Left renal pelvis (tissue), 4 donors: Measurements from ENCODE around the gene KMT5C. TPM values are rescaled to one million over a fixed set of nuclear protein-coding genes. Genes with fewer than 3 reads are reported as not detected.

Source experiments
- DNase-seq, 4 donors: peaks; one replicate each; pipeline ENCODE4 v3.0.0-alpha.2; 2013; ENCODE audit warnings: low read depth in 4 of 4, low spot score in 3 of 4
- polyA plus RNA-seq, 4 donors: library from polyadenylated mRNA; unstranded; fragments of 120-200 nt; gene quantifications; one replicate each; pipeline ENCODE4 v1.2.1, GENCODE V29; 2013; ENCODE audit not compliant: insufficient read length in 4 of 4

Gene KMT5C
- polyA plus RNA-seq, 4 donors, result 13.3 to 33.5 (median 17.0) TPM

DNA sequence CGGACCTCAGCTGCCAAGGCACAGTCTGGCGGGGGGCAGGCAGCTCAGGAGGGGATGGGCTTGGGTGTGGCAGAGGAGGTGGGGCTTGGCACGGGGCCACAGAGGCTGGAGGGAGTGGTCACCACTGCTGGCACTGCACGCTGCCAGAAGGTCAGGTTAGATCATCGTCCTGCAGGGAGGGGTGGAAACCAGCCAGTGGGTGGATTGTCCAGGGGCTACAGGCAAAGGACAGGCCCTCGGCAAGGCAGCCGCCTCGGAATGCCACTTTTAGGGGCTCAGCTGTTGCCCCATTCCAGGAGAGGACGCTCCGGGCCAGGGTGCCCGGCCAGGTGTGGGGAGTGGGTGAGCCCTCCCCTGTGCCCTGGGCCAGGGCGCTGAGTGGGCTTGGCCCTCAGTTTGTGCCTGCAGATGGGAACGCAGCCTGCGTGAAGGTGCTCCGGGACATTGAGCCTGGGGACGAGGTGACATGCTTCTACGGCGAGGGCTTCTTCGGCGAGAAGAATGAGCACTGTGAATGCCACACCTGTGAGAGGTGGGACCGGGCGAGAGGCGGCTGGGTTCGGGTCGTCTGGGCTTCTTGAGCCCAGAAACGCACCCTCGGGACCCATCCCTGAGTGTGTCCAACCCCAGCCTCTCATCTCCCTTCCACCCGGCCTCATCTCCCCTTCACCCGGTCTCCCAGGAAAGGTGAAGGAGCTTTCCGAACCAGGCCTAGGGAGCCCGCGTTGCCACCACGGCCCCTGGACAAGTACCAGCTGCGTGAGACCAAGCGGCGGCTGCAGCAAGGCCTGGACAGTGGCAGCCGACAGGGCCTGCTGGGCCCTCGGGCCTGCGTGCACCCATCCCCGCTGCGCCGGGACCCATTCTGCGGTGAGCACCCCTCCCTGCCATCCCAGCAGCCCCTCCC lies 6.4 kb downstream of the KMT5C start:
- no peak for DNase-seq

GRCh38 chr19:55346725-55347441 lies 7.2 kb downstream of the KMT5C start:
- DNase-seq, result no peak

DNA sequence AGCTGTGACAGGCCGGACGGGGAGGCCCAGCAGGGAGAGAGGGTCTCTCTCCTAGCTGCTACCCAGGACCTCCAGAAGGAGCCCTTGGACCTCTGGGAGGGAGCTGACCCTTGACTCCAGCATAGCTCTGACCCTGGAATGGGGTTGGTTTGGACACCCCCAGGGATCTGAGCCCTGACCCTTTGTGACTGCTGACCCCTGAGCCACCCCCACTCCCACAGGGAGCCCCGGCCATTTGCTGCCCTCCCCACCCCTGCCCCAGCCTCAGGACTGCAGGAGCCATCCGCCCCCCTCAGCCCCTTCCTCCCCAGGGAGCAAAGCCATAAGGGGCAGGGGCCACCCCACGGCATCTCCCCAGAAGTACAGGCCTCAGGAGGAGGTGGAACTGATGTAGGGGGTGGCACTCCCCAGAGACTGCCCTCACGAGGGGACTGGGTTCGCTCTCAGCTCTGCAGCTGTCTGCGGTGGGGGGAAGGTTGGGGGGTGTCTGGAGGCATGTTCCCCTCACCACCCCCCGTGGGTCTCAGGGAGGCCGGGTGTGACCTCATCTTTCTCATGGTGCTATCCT lies 7.8 kb downstream of the KMT5C start:
- no peak for DNase-seq

GRCh38 chr19:55348317-55349034 lies 8.8 kb downstream of the KMT5C start:
- DNase-seq, result no peak

GRCh38 chr19:55350620-55351315 lies 11.1 kb downstream of the KMT5C start:
- DNase-seq, result no peak

- DNase-seq, result no peak
Measured at GRCh38 chr19:55352040-55352439, 12.4 kb downstream of the KMT5C start.

- DNase-seq, result no peak
Measured at GRCh38 chr19:55352549-55353145, 13.0 kb downstream of the KMT5C start.

- no peak for DNase-seq
Measured at GRCh38 chr19:55353356-55353802, 13.7 kb downstream of the KMT5C start.

- no peak for DNase-seq
Measured at GRCh38 chr19:55353803-55354697, 14.4 kb downstream of the KMT5C start.

GRCh38 chr19:55354698-55355212 lies 15.1 kb downstream of the KMT5C start, which contains the start of gene COX6B2:
Gene COX6B2, minus strand, starts transcription at chr19:55354719. Its CDS starts 198 bp downstream, at chr19:55354521.
- no peak for DNase-seq

GRCh38 chr19:55355213-55355821 lies 15.6 kb downstream of the KMT5C start:
- no peak for DNase-seq

DNA sequence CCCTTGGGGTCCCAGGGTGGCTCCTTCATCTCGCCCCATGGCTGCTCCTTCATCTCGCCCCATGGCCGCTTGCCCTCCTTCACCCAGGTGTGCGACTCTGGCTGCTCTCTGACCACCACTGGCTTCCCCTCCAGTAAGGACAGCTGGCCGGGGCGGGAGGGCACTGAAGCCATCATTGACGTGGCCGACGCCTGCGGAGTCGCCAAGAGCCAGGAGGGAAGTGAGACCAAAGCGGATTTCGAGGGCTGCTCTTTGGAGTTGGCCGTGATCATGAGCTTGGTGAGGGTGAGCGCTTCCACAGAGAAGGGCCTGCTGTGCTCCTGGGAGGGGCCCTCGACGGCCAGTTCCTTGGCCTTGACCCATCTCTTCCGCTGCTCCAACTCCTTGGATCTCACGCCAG lies 18.8 kb downstream of the KMT5C start:
- DNase-seq, result no peak

DNA sequence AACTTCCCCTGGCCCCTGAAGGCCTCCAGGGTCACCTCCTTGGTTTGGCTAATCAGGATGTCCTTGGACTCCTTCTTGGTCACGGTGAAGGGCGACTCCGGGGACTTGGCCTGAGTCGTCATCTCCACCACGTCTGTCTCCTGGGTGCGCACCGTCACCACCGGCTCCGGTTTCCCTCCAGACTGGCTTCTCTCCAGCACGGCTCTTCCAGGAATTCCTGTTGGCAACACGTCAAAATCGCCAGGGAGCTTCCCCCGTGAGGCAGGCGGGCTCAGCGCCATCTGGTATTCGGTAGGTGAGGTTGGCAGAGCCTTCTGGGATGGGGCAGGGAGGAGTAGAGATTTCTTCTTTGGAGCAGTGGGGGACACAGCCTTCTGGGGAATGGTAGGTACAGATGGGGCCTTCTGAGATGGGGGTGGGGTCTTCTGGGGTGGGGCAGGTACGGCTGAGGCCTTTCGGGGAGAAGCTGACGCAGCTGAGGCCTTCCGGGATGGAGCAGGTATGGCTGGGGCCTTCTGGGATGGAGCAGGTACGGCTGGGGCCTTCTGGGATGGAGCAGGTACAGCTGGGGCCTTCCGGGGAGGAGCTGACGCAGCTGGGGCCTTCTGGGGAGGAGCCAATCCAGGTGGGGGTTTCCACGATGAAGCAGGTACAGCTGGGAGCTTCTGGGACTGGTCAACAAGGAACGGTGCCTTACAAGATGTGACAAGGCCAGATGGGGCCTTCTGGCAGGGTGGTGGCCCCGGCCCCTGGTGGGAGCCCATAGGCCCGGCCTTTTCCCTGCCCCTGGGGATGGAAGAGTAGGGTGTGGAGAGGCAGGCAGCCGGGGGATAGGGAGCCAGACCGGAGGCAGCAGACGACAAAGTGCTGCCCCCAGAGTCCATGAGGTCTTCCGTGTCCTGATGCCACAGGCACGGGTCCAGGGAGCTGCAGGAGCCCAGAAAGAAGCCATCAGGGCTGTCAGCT lies 19.6 kb downstream of the KMT5C start:
- no peak for DNase-seq

- no peak for DNase-seq
Measured at GRCh38 chr19:55360902-55361301, 21.2 kb downstream of the KMT5C start.

DNA sequence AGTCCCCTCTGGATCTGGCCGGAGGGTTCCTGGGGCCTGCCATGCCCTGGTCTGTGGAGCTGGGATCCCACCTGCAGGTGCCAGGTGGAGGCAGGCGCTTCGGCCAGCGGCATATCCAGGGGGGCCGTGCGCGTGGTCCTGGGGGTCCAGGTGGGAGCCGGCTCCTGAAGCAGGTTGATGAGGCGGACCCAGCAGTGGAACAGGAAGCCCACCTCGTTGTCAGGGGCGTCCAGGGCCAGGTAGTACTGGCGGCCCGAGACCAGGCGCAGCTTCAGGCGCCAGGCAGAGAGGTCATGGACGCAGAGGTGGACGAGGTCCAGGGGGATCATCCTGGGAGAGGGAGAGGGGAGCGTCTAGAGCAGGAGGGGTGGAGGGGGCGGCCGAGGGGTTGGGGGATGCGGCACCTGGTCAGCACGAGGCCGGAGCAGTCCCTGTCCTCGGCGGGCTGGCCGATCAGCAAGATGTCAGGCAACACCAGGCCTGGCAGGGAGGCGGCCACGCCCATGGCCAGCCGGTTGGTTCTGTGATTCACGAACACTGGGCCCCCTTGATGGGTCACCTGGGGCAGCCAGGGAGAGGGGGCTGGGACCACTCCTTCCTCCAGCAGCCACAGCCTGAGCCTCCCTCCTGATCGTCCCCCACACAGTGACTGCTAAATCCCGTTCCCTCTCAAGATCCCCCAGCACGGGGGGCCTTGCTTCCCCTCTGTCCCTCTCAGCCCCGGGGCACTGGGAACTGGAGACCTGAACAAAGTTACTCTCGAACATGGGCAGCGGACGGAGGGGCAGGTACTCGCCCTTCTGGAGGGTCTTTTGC lies 22.7 kb downstream of the KMT5C start:
- no peak for DNase-seq
